GM19324 (cell line): ENCODE data around the gene CPEB1.
"Not testable (repeated sequence)": the region's sequence is repeated elsewhere in the genome, so short reads cannot be mapped to it uniquely, and the experiment has no call there.

ENCODE experiments used
- ATAC-seq: cut with Tn5 transposase; IDR thresholded peaks from one replicate; pipeline ENCODE4 v1.9.1; 2021; ENCODE audit warnings: mild to moderate bottlenecking, moderate library complexity; ENCODE audit not compliant: unreplicated experiment, low FRiP score

Gene CPEB1

DNA sequence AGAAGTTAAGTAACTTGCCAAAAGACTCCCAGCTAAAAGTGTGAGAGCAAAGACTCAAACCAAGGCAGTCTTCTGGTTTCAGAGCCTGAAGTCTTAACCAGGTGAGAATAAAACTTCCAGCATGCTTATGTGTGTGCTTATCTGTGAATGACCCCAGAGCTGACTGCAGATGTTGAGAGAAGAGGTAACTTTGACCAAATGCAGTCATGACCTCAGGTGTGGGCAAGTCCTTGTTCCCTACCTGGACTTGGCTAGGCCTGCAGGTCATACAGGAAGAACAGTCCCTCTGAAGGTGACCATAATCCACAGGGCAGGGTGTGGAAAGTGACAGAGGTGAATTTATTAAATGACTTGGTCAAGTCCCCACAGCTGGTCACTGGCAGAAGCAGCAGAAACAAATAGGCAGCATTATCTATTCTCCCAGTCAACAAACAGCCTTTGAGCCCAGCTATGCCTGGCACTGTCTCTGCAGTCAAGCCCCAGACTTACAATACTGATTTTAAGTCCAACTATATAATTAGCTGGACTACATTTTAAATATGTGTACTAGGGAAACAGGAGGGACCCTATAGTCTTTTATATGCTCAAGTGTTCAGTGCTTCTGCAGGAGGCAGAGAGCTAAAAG lies 3.0 kb upstream of the CPEB1 start:
- no peak for ATAC-seq

DNA sequence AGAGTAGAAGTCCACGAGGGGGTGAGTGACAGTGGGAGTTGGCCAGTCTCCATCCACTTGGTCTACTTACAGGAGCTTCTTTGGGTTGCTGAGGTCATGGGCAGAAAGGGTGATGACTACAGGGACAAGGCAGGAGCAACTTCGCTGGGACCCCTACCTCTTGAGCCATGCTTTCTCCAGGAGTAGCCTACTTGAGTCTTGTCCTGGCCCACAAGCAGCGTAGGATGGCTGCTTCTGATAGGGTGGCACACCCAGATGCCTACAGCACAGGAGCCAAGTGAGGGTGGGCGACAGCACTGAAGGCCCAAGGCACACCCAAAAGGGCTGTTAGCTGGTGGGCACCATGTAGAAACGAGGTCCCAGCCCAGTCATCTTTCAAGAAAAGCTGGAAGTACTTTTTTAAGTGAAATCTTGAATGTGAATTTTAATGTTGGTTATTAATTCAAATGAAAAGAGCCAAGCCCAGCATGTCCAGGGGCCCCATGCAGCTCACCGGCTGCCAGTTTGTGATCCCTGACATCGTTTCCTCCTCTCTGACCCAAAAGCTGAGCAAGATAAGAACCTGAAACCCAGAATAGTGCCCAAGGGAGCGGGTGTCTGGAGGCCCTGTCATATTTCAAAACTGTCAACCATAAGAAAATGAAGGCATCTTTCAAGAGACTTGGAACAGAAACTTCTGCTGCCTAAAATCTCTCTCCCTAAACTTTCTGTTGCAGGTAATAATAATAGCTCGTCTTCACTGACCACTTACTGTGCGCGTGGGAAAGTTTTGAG lies 2.2 kb upstream of the CPEB1 start:
- ATAC-seq = no peak

DNA sequence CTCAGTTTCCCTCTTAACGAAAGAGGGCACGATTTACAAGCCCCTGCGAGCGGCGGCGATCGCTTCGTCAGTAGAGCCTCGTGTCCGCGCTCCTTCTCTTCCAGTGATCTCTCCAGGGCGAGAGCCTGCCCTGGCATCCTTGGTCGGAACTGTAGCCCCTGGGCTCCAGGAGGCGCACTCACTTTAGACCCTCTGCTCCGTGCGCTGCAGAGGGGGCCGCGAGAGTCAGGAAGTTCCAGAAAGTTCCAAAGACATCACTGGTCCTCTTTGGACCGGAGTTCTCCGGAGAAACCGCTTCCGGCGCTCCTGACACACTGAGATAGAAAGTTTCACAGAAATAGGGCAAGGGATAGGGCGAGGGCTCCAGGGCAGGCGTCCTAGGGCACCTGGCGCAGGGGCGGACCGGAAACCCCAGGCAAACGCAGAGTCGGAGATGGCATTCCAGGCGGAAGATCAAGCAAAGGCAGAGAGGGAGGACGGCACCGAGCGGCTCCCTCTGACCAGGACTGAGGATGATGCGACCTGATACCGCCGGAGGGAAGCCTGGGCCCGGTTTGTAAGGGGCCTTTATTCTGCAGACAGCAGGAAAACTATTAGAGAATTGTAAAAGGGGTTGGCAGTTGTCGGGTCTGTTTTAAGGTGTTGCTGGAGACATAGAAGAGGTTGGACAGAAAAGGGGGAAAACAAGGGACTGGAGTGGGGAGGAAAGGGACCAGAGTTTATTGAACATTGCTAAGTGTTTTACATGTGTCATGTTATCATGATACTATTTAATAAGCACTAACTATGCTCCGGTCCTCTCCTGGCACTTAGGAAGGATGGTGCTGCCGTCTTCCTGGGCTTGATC lies 1.3 kb upstream of the CPEB1 start:
- ATAC-seq = no peak

DNA sequence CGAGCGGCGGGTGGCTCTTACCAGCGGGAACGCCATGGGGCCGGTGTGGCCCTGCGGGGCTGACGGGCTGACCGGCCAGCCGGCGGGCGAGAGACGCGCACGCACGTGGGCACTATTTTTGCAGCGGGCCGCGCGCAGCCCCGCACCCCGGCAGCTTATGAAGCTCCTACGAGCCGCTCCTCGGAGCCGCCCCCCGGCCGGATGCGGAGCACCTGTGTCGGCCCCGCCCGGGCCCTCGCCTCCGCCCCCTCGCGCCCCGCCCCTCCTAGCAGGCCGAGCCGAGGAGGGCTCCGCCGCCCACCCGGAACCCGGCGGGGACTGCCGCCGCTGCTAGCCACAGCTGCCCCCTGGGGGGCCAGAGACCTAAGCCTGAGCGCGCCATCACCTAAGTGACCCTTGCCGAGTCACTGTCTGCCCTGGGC lies 683 bp upstream of the CPEB1 start:
- ATAC-seq = no peak

DNA sequence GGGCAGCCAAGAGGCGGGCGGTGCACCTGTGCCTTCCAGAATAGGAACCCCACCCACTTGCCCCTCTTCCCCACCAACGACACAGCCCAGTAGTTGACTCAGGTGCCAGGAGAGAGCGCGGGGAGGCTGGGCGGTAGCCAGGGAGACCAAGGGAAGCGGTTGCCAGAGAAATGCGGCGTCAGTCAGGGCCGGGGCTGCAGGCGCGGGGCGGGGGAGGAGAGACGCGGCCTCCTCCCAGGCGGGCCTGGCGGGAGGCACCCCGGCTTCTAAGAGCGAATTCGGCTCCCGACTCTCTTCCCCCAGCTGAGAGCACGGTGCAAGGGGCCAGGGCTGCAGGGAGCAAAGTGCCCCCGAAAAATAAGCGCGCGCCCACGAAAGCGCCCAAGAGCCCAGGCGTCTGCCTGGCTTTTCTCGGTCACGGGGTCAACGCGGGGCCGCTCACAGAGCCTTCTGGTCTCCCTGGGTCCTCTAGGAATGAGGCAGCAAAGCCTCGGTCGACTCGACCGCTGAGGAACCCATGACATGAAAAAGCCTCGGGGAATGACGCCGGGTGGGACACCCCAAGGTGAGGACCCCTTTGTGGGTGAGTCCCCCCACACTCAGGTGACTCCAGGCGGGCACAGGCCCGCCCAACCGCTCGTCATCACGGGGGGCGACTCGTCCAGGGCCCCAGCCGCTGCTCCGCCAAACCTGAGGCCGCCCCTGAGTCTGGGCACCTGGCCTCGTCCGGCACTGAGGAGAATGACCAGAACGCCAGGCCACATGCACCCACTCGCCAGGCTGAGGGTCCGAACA lies 716 bp downstream of the CPEB1 start:
- no peak for ATAC-seq

DNA sequence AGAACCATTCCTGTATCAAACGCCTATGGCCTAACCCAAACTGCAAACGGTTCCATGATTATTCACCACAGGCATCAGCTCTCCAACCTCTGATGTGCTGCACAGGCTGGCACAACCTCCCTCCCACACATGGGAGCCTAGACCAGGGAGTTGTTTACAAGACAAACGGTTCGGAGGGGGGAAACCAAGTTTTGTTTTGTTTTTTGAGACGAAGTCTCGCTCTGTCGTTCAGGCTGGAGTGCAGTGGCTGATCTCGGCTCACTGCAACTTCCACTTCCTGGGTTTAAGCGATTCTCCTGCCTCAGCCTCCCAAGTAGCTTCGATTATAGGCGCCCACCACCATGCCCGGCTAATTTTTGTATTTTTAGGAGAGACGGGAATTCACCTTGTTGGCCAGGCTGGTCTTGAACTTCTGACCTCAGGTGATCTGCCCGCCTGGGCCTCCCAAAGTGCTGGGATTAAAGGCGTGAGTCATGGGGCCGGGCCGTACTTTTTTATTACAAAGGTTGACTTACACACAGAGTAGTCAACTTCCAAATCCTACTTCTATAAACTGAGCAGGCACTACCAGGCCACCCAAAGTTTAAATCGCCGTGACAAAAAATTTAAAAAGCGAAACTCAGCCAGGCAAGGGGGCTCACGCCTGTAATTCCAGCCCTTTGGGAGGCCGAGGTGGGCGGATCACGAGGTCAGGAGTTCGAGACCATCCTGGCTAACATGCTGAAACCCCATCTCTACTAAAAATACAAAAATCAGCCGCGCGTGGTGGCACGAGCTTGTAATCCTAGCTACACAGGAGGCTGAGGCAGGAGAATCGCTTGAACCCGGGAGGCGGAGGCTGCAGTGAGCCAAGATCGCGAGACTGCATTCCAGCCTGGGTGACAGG lies 2.0 kb downstream of the CPEB1 start:
- not testable (repeated sequence) for ATAC-seq

DNA sequence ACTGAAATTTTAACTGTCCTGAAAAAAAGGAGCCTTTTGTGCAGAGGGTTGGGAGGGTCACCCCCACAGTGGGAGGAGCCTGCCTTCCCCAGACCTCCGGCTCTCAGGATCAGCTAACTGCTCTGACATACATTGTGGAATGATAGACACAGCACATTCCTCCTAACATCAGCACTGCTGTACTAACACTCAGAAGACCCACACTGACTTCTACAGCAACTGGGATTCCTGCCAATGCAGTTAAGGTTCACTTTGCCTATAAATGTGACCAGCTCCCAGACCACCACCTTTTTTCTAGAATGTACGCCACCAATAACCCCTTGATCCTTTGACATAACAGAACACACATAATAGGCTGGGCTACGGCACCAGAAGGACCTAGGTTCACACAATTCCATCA lies 3.2 kb downstream of the CPEB1 start:
- no peak for ATAC-seq

DNA sequence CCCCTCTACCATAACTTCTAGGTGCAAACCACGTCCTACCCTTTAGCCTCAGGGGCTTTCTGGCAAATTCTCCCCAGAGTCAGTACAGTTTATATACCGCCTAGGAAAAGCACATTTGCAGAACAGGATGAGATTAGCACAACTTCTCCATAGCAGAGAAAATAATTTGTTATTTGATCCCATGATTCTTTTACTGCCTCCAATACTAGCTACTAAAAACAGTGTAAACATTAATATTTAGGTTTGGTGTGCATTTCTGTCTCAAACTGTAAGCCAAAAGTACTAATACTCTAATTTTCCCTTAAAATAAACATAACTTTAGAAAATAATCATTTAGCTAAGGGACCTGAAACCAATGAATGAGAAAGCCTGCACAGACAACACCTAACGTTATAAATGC lies 4.5 kb downstream of the CPEB1 start:
- no peak for ATAC-seq

DNA sequence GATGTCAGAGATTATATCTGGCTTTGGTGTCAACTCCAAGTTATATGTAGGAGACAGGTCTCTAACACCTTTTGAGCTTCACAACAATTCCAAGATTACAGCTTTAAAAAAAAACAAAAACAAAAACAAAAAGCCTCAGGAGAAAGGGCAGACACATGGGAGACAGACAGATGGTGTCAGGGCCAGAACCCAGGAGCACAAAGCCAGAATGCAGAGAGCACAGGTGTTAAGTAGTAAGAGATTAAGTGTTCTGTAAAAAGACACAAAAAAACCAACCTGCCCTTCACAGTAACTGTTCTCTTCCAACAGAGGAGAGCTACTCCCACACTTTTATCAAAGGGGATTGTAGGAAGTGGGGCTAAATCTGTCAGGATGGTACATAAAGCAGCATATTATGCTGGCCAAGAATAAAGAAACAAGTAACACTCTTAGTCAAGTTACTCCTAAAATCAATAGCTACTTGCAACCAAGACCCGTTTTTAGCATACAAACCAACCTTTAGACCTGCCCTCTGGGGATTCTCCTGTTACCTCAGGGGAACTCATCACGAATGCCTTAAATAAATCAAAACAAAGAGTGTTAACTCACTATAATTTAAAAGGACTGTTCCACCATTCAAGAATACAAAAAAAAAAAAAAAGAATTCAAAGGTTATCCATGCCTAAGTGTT lies 5.9 kb downstream of the CPEB1 start:
- no peak for ATAC-seq

DNA sequence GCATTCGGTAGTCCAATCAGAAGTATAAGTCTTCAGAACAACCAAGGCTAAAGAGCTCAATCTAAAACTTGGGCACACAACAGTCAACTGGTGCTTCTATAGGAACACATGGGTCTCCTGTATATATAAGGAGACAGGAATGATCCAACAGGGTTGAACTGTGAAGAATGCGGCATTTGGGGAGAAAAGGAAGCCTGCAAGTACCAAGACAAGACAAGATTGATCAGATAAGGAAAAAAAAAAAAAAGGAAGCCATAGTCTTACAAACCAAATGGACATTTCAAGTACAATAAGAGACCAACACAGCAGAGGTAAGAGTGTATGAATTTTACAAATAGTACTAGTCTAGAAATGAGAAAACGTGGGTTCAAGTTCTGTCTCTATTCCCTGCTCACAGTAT lies 6.5 kb downstream of the CPEB1 start:
- ATAC-seq = no peak

DNA sequence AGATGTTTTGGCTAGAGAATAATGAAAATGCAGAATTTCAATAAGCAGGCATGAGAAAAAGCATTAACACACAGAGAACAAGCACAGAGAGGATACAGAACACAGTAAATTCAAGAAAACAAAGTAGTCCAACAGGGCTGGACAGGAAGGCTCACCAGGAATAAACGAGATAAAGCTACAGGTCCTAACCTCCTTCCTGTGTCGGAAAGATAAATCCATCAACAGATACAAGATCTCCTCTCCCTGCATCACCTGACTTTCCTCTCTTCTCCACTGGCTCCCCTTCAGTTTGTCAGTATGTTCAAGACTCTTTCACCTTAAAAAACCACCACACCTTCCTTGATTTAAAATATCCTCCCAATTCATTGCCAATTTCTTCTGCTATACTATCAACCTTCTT lies 11.4 kb downstream of the CPEB1 start:
- no peak for ATAC-seq

DNA sequence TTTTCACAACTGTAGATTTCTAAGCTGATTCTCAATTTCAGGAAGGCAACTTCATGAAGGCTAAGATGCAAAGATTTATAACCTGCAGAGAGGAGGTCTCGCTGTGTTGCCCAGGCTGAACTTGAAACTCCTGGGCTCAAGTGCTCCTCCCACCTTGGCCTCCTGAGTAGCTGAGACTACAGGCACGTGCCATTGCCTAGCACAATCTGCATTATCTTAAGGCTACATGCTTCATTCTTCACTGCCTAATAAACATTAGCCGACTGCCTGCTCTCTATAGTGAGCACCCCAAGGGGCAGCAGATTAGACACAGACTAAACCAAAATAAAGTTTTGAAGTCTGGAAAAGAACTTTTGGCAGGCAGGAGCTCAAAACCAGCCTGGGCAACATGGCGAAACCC lies 17.1 kb downstream of the CPEB1 start:
- ATAC-seq = no peak

DNA sequence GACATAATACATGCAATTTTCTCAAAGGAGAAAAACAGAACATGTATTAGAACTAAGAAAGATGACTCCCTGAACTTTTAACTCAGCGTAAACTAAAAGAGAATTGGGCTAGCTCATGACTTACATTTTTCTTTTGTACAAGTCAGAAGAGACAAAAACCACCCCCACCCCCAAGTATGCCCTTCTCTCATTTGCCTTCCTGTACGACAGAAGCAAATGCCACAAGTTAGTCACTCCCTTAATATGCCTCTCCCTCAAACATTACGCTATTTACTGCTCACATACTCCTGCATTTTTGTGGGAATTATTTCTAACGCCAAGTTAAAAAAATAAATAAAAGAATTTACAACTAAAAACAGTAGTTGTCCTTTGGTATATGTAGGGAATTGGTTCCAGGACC lies 22.0 kb downstream of the CPEB1 start:
- ATAC-seq = no peak

DNA sequence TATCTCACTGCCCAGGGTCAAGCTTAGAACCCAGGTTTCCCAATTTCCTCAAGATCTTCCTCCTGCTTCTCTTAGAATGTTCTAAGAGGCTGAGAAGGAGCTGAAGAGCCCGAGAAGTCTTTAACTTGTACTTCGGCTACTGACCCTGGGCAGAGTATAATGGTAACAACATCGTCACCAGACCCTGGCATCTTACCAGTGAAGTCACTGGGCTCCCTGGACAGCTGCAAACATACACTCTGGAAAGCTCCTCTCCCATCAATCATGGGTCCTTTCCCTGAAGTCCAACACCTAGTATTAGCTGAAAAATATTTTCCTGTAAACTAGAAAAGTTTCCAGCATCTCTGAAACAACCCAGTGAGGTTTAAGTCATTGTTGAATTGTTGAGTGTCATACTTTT lies 22.7 kb downstream of the CPEB1 start:
- ATAC-seq = no peak

DNA sequence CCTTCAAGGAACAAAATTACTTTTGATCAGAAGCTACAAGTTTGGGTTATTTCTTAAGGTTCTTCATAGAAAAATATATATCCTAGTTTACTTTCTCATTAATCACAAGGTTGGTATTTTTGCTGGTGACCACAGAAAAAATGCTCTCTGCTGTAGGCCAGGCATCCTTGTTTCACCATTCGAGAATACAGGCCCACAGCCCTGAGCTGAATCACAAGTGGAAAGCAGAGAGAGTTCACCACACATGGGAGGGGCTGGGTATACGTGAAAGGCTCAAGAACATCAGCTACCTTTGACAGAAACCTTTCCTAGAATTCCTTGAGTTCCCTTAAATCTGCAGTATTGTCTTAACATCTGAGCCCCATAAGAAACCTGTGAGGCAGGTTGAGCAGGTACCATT lies 23.2 kb downstream of the CPEB1 start:
- no peak for ATAC-seq

DNA sequence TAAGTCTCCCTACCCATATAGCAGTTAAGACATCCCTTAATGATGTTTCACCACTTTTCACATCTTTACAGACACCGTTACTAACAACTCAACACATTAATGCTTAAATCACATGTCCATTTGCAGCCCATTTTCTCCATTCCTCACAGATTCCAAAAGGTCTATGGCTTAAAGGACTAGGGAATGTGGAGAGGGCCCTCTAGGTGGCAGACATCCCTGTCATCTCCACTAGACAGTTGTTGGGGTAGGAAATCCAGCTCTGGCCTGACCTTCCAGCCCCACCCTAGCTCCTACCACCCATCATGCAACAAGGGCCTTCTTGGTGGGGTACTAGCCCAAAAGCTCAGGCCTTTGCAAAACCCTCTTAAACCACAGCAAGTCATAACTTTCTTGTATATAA lies 25.2 kb downstream of the CPEB1 start:
- ATAC-seq = no peak

DNA sequence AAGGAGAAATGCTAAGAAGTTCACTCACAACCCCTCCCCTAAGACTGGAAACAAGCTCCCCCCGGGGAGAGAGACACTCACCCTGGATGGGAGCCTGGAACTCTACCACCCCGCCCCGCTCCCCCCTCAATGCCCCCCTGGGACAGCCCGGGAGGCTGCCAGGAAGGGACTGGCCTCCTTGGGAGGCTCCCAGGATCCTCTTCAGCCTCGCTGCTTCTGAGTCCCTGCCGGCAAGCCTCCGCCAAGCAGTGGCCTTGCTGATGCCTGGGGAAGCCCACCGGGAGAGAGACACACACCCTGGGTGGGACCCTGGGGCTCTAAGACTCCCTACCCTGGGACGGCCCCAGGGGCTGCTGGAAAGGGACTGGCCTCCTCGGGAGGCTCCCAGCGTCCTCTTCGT lies 33.4 kb downstream of the CPEB1 start:
- no peak for ATAC-seq

DNA sequence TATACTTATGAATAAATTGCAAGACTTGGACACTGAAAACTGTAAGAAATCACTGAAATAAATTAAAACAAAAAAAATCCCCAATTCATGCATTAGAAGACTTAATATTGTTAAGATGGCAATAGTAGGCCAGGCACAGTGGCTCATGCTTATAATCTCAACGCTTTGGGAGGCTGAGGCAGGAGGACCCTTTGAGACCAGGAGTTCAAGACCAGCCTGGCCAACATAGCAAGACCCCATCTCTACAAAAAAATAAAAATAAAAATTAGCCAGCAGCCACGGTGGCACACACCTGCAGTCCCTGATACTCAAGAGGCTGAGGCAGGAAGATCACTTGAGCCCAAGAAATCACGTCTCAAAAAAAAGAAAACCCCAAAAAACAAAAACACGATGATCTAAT lies 35.8 kb downstream of the CPEB1 start:
- ATAC-seq = no peak

DNA sequence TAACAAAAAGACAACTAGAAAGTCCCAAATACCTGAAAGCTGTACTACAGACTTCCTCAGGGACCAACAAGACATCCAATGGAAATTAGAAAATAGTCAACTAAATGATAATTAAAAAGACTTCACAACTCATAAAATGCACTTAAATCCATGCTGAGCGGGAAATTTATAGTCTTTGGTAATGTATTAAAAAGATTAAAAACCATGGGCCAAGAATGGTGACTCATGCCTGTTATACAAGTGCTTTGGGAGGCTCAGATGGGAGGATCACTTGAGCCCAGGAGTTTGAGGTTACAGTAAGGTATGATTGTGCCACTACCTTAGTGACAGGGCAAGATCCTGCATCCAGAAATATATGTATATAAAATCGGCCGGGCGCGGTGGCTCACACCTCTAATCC lies 45.0 kb downstream of the CPEB1 start:
- no peak for ATAC-seq
